Activated CD4-positive, alpha-beta T cell treated with anti-CD3 and anti-CD28 coated beads, Interleukin-2, Interleukin-6, amounts not matched to agents 100 ng/mL and 50 ng/mL, durations not matched to agents 16 hours and 8 hours (primary cell): Measurements from ENCODE around the gene IFFO2.

Experiments used
- DNase-seq: peaks from one replicate; pipeline ENCODE4 v3.0.0-alpha.2; 2020

IFFO2 gene

GRCh38 chr1:18890706-18891425 lies 65.6 kb downstream of the IFFO2 start:
- no peak for DNase-seq

GRCh38 chr1:18886003-18886335 lies 70.5 kb downstream of the IFFO2 start:
- no peak for DNase-seq

- DNase-seq: no peak
These were observed 71.0 kb downstream of the IFFO2 start for GRCh38 chr1:18885311-18886002.

- no peak for DNase-seq
These were observed 71.7 kb downstream of the IFFO2 start for GRCh38 chr1:18884727-18885126.

- no peak for DNase-seq
These were observed 72.1 kb downstream of the IFFO2 start for GRCh38 chr1:18884419-18884717.

- peak; percentile 75 for DNase-seq
These were observed 72.6 kb downstream of the IFFO2 start for GRCh38 chr1:18883636-18884418.

GRCh38 chr1:18883079-18883478 lies 73.4 kb downstream of the IFFO2 start:
- DNase-seq: no peak

GRCh38 chr1:18882486-18882885 lies 74.0 kb downstream of the IFFO2 start:
- no peak for DNase-seq

- no peak for DNase-seq
These were observed 74.6 kb downstream of the IFFO2 start for GRCh38 chr1:18881642-18882431.

GRCh38 chr1:18881164-18881563 lies 75.3 kb downstream of the IFFO2 start:
- no peak for DNase-seq

GRCh38 chr1:18880585-18880984 lies 75.9 kb downstream of the IFFO2 start:
- DNase-seq: no peak

GRCh38 chr1:18879791-18880309 lies 76.6 kb downstream of the IFFO2 start:
- no peak for DNase-seq

- no peak for DNase-seq
These were observed 77.2 kb downstream of the IFFO2 start for GRCh38 chr1:18879215-18879790.

- DNase-seq: no peak
These were observed 77.8 kb downstream of the IFFO2 start for GRCh38 chr1:18878538-18879214.

GRCh38 chr1:18877282-18877681 lies 79.2 kb downstream of the IFFO2 start:
- no peak for DNase-seq

GRCh38 chr1:18876210-18876609 lies 80.3 kb downstream of the IFFO2 start:
- DNase-seq: no peak

- no peak for DNase-seq
These were observed 80.7 kb downstream of the IFFO2 start for GRCh38 chr1:18875796-18876128.

- peak; percentile 76 for DNase-seq
These were observed 81.2 kb downstream of the IFFO2 start for GRCh38 chr1:18875107-18875795.

GRCh38 chr1:18874600-18874999 lies 81.9 kb downstream of the IFFO2 start:
- no peak for DNase-seq

GRCh38 chr1:18874036-18874435 lies 82.4 kb downstream of the IFFO2 start:
- no peak for DNase-seq

GRCh38 chr1:18872071-18872611 lies 84.3 kb downstream of the IFFO2 start:
- DNase-seq: no peak
